ENCODE measurements around the gene LRP8.

LRP8 gene

GRCh38 chr1:53340660-53341520, 13.0 kb upstream of the LRP8 start:
- no peak for DNase-seq (ENCODE audit: low read depth, low spot score)

GRCh38 chr1:53339736-53340635, 12.1 kb upstream of the LRP8 start:
- DNase-seq (ENCODE audit: low read depth, low spot score), result no peak

DNA sequence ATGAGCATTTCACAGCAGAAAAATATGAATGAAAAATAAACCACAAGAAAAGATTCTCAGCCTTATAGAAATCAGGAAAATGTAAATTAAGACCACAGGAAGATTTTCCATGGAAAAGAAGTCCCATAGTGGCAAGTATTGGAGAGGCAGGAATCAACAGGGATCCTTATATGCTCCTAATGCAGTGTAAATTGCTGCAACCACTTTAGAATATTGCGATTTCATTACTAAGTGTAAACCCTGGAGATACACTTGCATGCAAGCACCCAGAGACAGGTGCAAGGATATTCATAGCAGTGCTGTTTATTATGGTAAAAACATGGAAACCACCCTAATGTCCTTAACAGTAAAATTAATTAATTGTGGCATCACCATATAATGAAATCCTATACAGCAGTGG, 10.6 kb upstream of the LRP8 start:
- DNase-seq (ENCODE audit: low read depth, low spot score), result no peak

GRCh38 chr1:53337499-53337898, 9.6 kb upstream of the LRP8 start:
- no peak for DNase-seq (ENCODE audit: low read depth, low spot score)

GRCh38 chr1:53336146-53336545, 8.3 kb upstream of the LRP8 start:
- DNase-seq (ENCODE audit: low read depth, low spot score), result no peak

DNA sequence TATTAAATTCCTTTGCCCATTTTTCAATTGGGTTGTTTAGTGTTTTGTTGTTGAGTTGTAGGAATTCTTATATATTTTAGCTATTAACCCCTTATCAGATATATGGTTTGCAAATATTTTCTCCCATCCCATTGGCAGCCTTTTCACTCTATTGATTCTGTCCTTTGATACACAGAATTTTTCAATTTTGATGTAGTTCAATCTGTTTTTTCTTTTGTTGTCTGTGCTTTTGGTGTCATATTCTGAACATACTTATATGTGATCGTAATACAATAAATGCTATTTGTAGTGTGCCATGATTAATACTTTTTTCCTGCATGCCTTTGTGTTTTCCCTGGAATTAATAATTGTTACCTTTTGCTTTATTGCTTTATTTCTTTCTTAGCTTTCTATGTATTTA, 7.8 kb upstream of the LRP8 start:
- no peak for DNase-seq (ENCODE audit: low read depth, low spot score)

DNA sequence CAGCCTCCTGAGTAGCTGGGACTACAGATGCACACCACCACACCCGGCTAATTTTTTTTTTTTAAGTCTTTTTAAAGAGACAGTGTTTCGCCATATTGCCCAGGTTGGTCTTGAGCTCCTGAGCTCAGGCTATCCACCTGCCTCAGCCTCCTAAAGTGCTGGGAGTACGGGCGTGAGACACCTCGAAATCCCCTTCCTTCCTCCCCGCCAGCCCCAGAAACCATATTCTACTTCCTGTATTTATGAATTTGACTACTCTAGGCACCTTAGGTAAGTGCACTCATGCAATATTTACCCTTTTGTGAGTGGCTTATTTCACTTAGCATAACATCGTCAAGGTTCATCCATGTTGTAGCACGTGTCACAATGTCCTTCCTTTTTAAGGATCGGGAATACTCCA, 6.9 kb upstream of the LRP8 start:
- DNase-seq (ENCODE audit: low read depth, low spot score), result no peak

GRCh38 chr1:53334312-53334711, 6.4 kb upstream of the LRP8 start:
- DNase-seq (ENCODE audit: low read depth, low spot score), result no peak

DNA sequence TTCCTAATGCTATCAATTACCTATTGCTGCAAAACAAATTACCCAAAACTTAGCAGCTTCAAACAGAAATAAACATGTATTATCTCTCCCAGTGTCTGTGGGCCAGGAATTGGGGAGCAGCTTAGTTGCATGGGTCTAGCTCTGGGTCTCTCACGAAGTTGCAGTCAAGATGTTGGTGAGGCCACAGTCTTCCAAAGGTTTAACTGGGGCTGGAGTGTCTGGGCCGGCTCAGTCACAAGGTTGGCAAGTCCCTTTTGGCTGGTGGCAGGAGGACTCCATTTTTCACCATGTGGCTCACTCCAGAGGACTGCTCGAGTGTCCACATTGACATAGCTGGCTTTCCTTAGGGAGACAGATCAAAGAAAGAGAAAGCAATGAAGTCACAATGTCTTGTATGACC, 5.0 kb upstream of the LRP8 start:
- DNase-seq (ENCODE audit: low read depth, low spot score), result no peak

- no peak for DNase-seq (ENCODE audit: low read depth, low spot score)
Observed at GRCh38 chr1:53332186-53332564, 4.3 kb upstream of the LRP8 start.

DNA sequence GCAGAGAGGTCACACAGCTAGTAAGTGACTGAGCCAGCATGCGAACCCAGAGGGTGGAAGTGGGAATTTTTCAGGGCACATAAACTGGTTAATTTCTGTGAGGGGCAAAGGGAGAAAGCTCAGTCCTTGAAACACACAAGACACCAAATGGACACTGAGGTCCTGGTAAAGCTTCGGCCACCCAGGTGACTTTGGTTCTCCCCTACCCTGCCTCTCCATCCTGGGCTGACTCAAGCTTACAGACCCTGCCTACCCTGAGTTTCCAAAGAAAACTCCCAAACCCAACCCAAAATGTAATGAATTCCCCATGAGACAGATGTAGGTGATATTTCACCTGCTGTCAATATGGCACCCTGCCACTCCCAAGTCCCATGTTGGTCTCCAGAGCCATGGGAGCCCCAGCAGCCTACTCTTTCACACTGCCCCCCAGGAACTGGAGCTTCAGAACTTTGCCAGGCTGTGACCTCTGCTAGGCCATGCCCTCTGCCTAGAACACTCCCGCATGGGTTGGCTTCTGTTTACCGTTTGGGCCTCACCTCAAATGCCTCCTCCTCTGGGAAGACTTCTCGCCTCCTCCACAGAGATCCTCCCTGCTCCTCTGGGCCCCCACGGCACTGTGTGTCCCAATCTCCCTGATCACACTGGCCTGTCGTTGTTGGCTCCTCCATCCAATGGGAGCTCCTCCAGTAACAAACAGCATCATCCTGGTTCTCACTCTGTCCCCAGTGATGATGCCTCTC, 3.7 kb upstream of the LRP8 start:
- DNase-seq (ENCODE audit: low read depth, low spot score), result no peak

GRCh38 chr1:53330819-53331218, 2.9 kb upstream of the LRP8 start:
- no peak for DNase-seq (ENCODE audit: low read depth, low spot score)

DNA sequence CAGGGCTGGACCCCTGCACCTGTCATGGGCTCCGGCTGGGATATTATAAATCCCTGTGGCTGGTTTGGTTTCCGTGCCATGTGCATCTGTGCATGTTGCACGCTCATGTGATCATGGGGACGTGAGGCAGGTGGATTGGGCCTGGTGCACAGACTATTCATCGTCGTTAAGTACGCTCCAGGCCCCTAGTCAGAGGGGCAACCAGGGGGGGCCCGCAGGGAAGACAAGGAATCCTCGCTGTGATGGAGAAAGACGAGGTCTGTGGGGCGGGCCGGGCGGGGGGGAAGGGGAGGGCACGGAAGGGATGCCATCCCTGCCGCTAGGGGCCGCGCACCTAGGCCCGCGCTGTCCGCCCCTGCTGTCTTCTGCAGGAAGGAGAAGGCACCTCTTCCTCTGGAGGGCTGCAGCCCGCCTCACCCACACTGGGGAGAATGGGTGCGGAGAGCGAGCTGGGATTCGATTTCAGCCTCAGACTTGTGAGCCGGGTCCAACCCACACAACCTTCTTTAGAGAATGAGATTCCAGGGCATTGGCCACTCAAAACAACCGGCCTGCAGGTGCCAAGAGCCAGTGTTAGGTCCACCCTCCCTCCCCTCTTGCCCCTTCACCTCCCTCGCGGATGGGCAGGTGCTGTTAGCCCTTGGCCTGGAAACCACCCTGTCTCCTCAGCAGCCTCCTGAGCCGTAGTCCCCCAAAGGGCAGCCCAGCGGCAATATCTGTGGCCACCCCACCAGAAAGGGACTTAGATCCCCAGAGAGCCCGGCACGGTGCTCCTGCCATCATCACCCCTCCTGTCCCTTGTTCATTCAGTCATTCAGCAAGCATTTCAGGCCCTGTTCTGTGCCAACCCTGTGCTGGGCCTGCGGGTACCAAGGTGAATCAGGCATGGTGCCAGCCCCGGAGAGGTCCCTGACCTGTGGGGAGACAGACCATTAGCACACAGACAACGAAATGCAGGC, 950 bp upstream of the LRP8 start:
- no peak for DNase-seq (ENCODE audit: low read depth, low spot score)

DNA sequence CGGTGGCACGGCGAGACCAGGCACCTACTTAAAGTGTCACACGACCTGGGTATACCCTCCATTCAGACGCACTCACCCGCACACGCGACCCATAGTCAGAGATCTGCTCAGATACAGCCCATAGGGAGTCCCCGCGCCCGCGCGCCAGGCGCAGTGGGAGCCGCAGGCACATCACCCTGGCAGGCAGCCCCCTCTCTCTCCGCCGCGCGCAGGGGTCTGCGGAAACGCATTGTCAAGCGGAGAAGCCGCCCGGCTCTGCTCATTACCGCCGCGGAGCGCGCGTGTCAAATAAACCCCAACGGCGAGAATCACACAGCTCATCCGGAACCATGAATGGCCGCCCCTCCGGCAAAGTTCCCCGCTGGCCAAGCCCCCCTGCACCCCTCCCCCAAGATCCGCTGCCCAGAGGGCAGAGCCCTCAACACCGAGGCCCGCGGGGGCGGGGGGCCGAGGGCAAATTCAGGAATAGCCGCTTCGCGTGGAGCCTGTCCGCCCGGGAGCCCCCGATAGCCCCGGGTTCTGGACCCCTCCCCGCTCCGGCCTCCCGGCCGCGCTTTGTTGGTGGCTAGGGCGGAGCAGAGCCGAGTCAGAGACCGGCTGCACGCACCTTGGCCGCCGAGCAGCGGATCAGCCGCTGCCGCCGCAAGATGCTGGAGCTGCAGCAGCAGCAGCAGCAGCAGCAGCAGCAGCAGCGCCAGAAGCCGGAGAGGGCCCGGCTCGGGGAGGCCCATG, 522 bp downstream of the LRP8 start:
- peak; percentile 26 for DNase-seq (ENCODE audit: low read depth, low spot score)

GRCh38 chr1:53326598-53327181, 1.2 kb downstream of the LRP8 start:
- no peak for DNase-seq (ENCODE audit: low read depth, low spot score)

DNA sequence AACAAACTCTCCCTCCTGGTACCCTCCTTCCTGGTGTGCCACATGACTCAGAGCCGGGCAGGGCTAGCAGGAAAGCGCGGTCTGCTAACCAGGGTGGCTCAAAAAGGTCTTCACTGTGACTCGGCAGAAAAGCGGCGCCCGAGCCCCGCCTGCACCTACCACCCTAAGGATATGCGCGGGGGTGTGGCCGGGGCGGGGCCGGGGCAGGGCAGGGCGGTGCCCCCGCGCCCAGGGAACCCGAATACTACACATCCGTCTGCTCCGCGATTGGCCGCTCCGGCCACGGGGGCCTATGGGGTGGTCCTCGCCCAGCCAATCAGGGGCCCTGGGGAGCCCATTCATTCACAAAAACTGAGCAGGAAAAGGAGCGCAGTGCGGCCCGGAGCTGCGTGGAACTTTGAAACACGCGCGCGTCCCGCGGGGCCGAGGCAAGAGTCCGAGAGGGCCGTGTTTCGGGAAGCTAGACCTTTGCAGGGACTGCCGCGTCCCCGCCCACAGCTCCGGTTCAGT, 1.7 kb downstream of the LRP8 start:
- peak; percentile 88 for DNase-seq (ENCODE audit: low read depth, low spot score)

- DNase-seq (ENCODE audit: low read depth, low spot score), result no peak
Observed at GRCh38 chr1:53325326-53326087, 2.4 kb downstream of the LRP8 start.

DNA sequence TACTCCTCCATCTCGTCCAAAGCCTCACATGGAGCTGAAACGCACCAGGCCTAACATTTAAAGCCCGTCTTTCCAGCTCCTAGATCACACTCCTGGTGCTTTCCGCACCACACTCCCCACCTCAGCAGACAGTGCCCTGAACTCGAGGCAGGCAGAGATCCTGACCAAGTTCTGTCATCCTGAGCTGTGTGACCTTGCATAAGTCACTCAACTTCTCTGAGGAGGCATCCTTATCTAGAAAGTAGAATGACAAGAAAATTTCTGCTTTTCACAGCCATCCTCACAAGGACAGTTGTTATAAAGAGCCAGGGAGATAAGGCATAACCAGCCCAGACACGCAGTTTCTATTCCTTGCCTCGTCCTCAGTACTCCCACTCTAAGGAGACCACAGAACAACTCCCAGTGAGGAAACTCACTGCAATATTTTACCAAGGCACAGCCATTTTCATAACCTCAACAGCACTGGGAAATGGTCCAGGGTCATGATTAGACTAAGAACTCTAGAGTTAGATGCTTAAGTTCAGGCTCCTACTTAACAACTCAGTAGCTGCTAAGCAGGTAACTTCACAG, 3.1 kb downstream of the LRP8 start:
- no peak for DNase-seq (ENCODE audit: low read depth, low spot score)

DNA sequence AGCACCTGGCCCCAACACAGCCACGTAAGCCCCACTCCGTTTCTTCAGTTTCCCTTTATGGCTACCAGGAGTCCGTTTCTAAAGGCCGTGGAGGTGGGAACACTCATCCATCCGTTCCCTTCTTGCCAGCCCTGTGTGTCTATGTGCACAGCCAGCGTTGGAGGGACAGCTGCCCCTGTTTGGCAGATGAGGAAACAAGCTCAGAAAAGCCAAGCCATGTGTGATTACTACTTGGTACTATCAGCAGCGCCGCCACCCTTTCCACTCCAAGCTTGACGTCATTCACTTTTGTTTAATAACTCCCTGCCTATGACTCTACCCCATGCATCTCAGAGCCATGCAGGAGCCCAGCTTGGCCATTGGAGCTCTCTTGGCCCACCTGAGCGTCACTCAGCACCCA, 3.5 kb downstream of the LRP8 start:
- DNase-seq (ENCODE audit: low read depth, low spot score), result no peak

Measured in activated CD4-positive, CD25-positive, alpha-beta regulatory T cell treated with anti-CD3 and anti-CD28 coated beads, Interleukin-2, amount 50 U/mL, for 16 hours (primary cell).